ENCODE results near the gene THSD4. TPM values are rescaled to one million over a fixed set of nuclear protein-coding genes. Genes with fewer than 3 reads are reported as not detected.

The THSD4 gene
- polyA plus RNA-seq, 1 donor (not counting 4 experiments of a cell fraction or from before 2014, with no cell fraction given) = 24.5 TPM

DNA sequence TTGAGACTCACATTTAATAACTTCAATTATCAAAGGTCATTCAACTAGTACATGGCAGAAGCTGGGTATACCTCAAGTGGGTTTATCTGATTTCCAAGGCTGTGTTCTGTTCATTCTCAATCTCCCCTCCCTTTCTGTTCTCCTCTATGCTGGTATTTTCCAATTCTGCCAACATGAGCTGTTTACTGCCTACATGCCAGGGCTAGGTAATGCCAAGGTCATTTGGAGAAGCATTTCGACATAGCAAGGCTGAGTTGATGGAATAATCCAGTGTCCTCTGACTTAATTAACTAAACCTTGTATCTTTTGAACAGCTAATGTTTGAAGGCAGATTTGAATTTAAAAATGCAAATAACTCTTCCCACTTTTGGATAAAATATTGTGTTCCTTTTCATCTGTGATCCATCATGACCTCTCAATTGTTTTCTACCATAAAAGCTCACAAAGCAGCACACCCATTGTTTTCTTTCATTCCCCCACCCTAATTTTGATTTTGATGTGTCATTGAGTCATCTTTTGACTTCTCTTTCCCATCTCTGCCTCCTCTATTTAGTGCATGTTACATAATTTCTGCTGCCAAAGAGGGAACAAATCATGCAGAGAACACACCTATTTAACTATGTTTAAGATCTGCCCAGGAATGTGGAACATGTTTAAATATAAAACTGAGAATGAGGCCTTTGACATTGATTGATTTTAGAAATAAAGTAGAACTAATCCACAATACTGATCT is 386.2 kb downstream of the THSD4 start:
- H4K20me1 ChIP-seq (ENCODE audit: control insufficient read depth, extremely low read depth, insufficient read depth, low read length) = no peaks in the 10 kb centered on the region
- H3K4me2 ChIP-seq (ENCODE audit: control insufficient read depth, extremely low read depth, insufficient read depth, low read depth, low read length) = no peak overlapping the region
- H3K9ac ChIP-seq (ENCODE audit: control insufficient read depth, extremely low read depth, insufficient read depth, low read length) = no peak overlapping the region
- H3K27me3 ChIP-seq (ENCODE audit: control insufficient read depth, extremely low read depth, insufficient read depth, low read length) = no peaks in the 10 kb centered on the region
- peaks cover 0 to 4% of the 10 kb centered on the region in 2 experiments for H3K36me3 ChIP-seq (ENCODE audit: control insufficient read depth in 2 of 2, extremely low read depth in 1 of 2, insufficient read depth in 2 of 2, low read length in 2 of 2)
- no peaks in the 10 kb centered on the region for H3K79me2 ChIP-seq (ENCODE audit: control insufficient read depth, insufficient read depth, low read length)
- TF ChIP-seq, protein P1, sequence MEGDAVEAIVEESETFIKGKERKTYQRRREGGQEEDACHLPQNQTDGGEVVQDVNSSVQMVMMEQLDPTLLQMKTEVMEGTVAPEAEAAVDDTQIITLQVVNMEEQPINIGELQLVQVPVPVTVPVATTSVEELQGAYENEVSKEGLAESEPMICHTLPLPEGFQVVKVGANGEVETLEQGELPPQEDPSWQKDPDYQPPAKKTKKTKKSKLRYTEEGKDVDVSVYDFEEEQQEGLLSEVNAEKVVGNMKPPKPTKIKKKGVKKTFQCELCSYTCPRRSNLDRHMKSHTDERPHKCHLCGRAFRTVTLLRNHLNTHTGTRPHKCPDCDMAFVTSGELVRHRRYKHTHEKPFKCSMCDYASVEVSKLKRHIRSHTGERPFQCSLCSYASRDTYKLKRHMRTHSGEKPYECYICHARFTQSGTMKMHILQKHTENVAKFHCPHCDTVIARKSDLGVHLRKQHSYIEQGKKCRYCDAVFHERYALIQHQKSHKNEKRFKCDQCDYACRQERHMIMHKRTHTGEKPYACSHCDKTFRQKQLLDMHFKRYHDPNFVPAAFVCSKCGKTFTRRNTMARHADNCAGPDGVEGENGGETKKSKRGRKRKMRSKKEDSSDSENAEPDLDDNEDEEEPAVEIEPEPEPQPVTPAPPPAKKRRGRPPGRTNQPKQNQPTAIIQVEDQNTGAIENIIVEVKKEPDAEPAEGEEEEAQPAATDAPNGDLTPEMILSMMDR (optimal IDR thresholded peaks at IDR 0.05 in 1 of 3, IDR thresholded peaks at IDR 0.05 in 1 of 3, conservative IDR thresholded peaks at IDR 0.05 in 1 of 3; ENCODE audit: extremely low read depth in 1 of 3, insufficient read depth in 2 of 3, low read length in 3 of 3) = no peak
- no peak overlapping the region for H3K4me3 ChIP-seq (ENCODE audit: control insufficient read depth in 2 of 3, extremely low read depth in 1 of 3, insufficient read depth in 2 of 3, low read depth in 1 of 3, low read length in 3 of 3)
- no peaks in the 10 kb centered on the region for H3K9me1 ChIP-seq (ENCODE audit: control insufficient read depth, extremely low read depth, insufficient read depth, low read length)
- peaks cover 15% of the 10 kb centered on the region for H3K4me1 ChIP-seq (ENCODE audit: control insufficient read depth, extremely low read depth, insufficient read depth, low read length)
- H2AFZ ChIP-seq (ENCODE audit: control insufficient read depth, low read length) = no peak overlapping the region
- peak; percentile 36 for FAIRE-seq
- no peak overlapping the region for H3K27ac ChIP-seq (ENCODE audit: control insufficient read depth, insufficient read depth, low read length)
- H3K9me3 ChIP-seq (ENCODE audit: control insufficient read depth, low read depth, low read length) = peaks cover 2% of the 10 kb centered on the region
- dilution Hi-C loops (cut with MboI; ENCODE audit: extremely low pct_ligation_motif_present, low sequenced_read_pairs) = no loop called here
- DNase-seq (ENCODE audit: low read depth, low spot score) = no peak

DNA sequence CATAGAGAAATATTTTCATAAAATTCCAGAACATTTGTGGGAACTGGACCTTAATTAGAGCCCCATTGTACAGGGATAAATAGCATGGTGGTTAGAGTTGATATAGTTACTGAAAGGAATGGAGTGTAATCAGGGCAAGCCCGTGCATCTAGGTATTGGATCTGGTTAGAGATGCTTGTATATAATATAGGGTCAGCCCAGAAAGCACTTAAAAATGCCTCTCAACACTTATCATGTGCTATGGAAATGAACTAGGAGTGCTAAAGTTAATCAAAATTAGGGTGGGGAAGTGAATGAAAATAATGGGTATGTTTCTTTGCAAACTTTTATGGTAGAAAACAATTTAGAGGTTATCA is 386.8 kb downstream of the THSD4 start:
- H3K27me3 ChIP-seq (ENCODE audit: control insufficient read depth, extremely low read depth, insufficient read depth, low read length) = no peaks in the 10 kb centered on the region
- H3K4me3 ChIP-seq (ENCODE audit: control insufficient read depth in 2 of 3, extremely low read depth in 1 of 3, insufficient read depth in 2 of 3, low read depth in 1 of 3, low read length in 3 of 3) = no peak overlapping the region
- H3K4me2 ChIP-seq (ENCODE audit: control insufficient read depth, extremely low read depth, insufficient read depth, low read depth, low read length) = no peak overlapping the region
- FAIRE-seq (no peak), DNase-seq (ENCODE audit: low read depth, low spot score) (no peak)
- dilution Hi-C loops (cut with MboI; ENCODE audit: extremely low pct_ligation_motif_present, low sequenced_read_pairs) = no loop called here
- no peak for TF ChIP-seq EZH2 (IDR thresholded peaks at IDR 0.05; ENCODE audit: low read length)
- TF ChIP-seq, protein P1 (optimal IDR thresholded peaks at IDR 0.05 in 1 of 3, IDR thresholded peaks at IDR 0.05 in 1 of 3, conservative IDR thresholded peaks at IDR 0.05 in 1 of 3; ENCODE audit: extremely low read depth in 1 of 3, insufficient read depth in 2 of 3, low read length in 3 of 3) = no peak
- no peak overlapping the region for H3K9ac ChIP-seq (ENCODE audit: control insufficient read depth, extremely low read depth, insufficient read depth, low read length)
- H3K9me1 ChIP-seq (ENCODE audit: control insufficient read depth, extremely low read depth, insufficient read depth, low read length) = no peaks in the 10 kb centered on the region
- no peaks in the 10 kb centered on the region for H3K79me2 ChIP-seq (ENCODE audit: control insufficient read depth, insufficient read depth, low read length)
- no peak overlapping the region for H3K27ac ChIP-seq (ENCODE audit: control insufficient read depth, insufficient read depth, low read length)
- H3K4me1 ChIP-seq (ENCODE audit: control insufficient read depth, extremely low read depth, insufficient read depth, low read length) = peaks cover 9% of the 10 kb centered on the region
- peaks cover 0 to 4% of the 10 kb centered on the region in 2 experiments for H3K36me3 ChIP-seq (ENCODE audit: control insufficient read depth in 2 of 2, extremely low read depth in 1 of 2, insufficient read depth in 2 of 2, low read length in 2 of 2)
- no peaks in the 10 kb centered on the region for H4K20me1 ChIP-seq (ENCODE audit: control insufficient read depth, extremely low read depth, insufficient read depth, low read length)
- H2AFZ ChIP-seq (ENCODE audit: control insufficient read depth, low read length) = no peak overlapping the region
- peaks cover 2% of the 10 kb centered on the region for H3K9me3 ChIP-seq (ENCODE audit: control insufficient read depth, low read depth, low read length)
